ENCODE results near the gene UXS1. TPM values are rescaled to one million over a fixed set of nuclear protein-coding genes. Genes with fewer than 3 reads are reported as not detected.

Gene UXS1
- total RNA-seq, 2 experiments from 2014 or later, result 47.4 to 47.8 TPM

GRCh38 chr2:106065268-106065982, 128.7 kb downstream of the UXS1 start:
- ChIA-PET CTCF (interaction anchor here (1.2 to 1.7 kb wide), 2 partner anchors 11 to 130 kb away, joined by 3 to 4 read pairs; no protein-coding TSS in a partner anchor), POLR2A (interaction anchor here (0.9 to 1.5 kb wide), 3 partner anchors 18 to 261 kb away, joined by 3 to 5 read pairs (median 3); no protein-coding TSS in a partner anchor)
- Mint-ChIP-seq H3K27me3 (peaks cover 2% of the 10 kb centered on the region), H3K27ac (peak overlapping the region; percentile 46), H3K36me3 (ENCODE audit: low read depth) (no peaks in the 10 kb centered on the region), H3K4me3 (peak overlapping the region; percentile 61), H3K4me1 (ENCODE audit: low read depth) (peaks cover 20% of the 10 kb centered on the region), H3K9me3 (peaks cover 2% of the 10 kb centered on the region)
- TF ChIP-seq CTCF (IDR thresholded peaks at IDR 0.05), result no peak
- ATAC-seq (peak; percentile 67), DNase-seq (no peak)
- intact Hi-C loops (cut with micrococcal nuclease), result no loop called here

- peaks cover 2% of the 10 kb centered on the region for H3K27me3 Mint-ChIP-seq
- no peak for TF ChIP-seq CTCF (IDR thresholded peaks at IDR 0.05)
- ATAC-seq (no peak), DNase-seq (no peak)
- peaks cover 2% of the 10 kb centered on the region for H3K9me3 Mint-ChIP-seq
- intact Hi-C loops (cut with micrococcal nuclease), result no loop called here
- H3K4me3 Mint-ChIP-seq, result no peak overlapping the region
- ChIA-PET CTCF (interaction anchor here (1.2 to 1.6 kb wide), 2 partner anchors 11 to 13 kb away, joined by 3 to 4 read pairs; no protein-coding TSS in a partner anchor), POLR2A (interaction anchor here (0.5 to 1.7 kb wide), 3 partner anchors 19 to 32 kb away, joined by 3 to 5 read pairs (median 3); no protein-coding TSS in a partner anchor)
- peaks cover 31% of the 10 kb centered on the region for H3K4me1 Mint-ChIP-seq (ENCODE audit: low read depth)
- H3K27ac Mint-ChIP-seq, result no peak overlapping the region
- no peaks in the 10 kb centered on the region for H3K36me3 Mint-ChIP-seq (ENCODE audit: low read depth)
Observed at GRCh38 chr2:106063181-106063580, 130.9 kb downstream of the UXS1 start.

GRCh38 chr2:106062627-106063026, 131.5 kb downstream of the UXS1 start:
- DNase-seq (no peak), ATAC-seq (no peak)
- intact Hi-C loops (cut with micrococcal nuclease), result no loop called here
- Mint-ChIP-seq H3K4me3 (no peak overlapping the region), H3K9me3 (peaks cover 2% of the 10 kb centered on the region), H3K36me3 (ENCODE audit: low read depth) (no peaks in the 10 kb centered on the region), H3K27ac (no peak overlapping the region), H3K27me3 (peaks cover 2% of the 10 kb centered on the region), H3K4me1 (ENCODE audit: low read depth) (peaks cover 35% of the 10 kb centered on the region)
- no peak for TF ChIP-seq CTCF (IDR thresholded peaks at IDR 0.05)
- ChIA-PET POLR2A (interaction anchor here (0.5 to 1.7 kb wide), 3 partner anchors 19 to 32 kb away, joined by 3 to 5 read pairs (median 3); no protein-coding TSS in a partner anchor), CTCF (interaction anchor here (0.6 to 1.6 kb wide), 4 partner anchors 10 to 223 kb away, joined by 3 to 4 read pairs (median 3); no protein-coding TSS in a partner anchor)

GRCh38 chr2:106061611-106062349, 132.3 kb downstream of the UXS1 start:
- ATAC-seq, result no peak
- Mint-ChIP-seq H3K4me1 (ENCODE audit: low read depth) (peaks cover 43% of the 10 kb centered on the region), H3K36me3 (ENCODE audit: low read depth) (no peaks in the 10 kb centered on the region), H3K9me3 (peaks cover 2% of the 10 kb centered on the region), H3K4me3 (no peak overlapping the region), H3K27ac (no peak overlapping the region), H3K27me3 (peaks cover 2% of the 10 kb centered on the region)
- intact Hi-C loops (cut with micrococcal nuclease), result no loop called here
- POLR2A ChIA-PET, result interaction anchor here (1.3 to 1.7 kb wide), 2 partner anchors 20 to 33 kb away, joined by 3 to 5 read pairs; no protein-coding TSS in a partner anchor
- TF ChIP-seq CTCF (IDR thresholded peaks at IDR 0.05), result no peak
- CTCF ChIA-PET, result interaction anchor here (1.2 to 1.6 kb wide), 3 partner anchors 9 to 23 kb away, joined by 3 to 4 read pairs (median 3); no protein-coding TSS in a partner anchor
- no peak for DNase-seq
